IPS DF 6.9 (cell line): Measurements from ENCODE around the gene WBP2.
A peak's percentile ranks its signal among the peaks of the same experiment; 100 is the strongest.

Experiments
- DNase-seq: peaks from one replicate; pipeline ENCODE4 v3.0.0-alpha.2; 2013; ENCODE audit warnings: low read depth, low spot score
- H3K27ac ChIP-seq: one replicate; pipeline ENCODE4 v1.5.1; 2013; ENCODE audit warnings: low read length, control low read depth
- H3K27me3 ChIP-seq: 2 replicates; pipeline ENCODE4 v1.6.1; 2013; ENCODE audit warnings: mild to moderate bottlenecking, low read length; ENCODE audit not compliant: control insufficient read depth, insufficient read depth
- H3K36me3 ChIP-seq: 2 replicates; pipeline ENCODE4 v1.6.1; 2013; ENCODE audit warnings: low read length; ENCODE audit not compliant: control insufficient read depth, insufficient read depth
- H3K4me1 ChIP-seq: 2 replicates; pipeline ENCODE4 v1.6.1; 2013; ENCODE audit warnings: low read length; ENCODE audit not compliant: control insufficient read depth, insufficient read depth
- H3K4me3 ChIP-seq: 2 replicates; pipeline ENCODE4 v1.5.1; 2013; ENCODE audit warnings: mild to moderate bottlenecking, low read length
- H3K9me3 ChIP-seq: 2 replicates; pipeline ENCODE4 v1.6.1; 2013; ENCODE audit warnings: low read length, inconsistent platforms; ENCODE audit not compliant: control insufficient read depth, insufficient read depth
- WGBS: extraction: QIAGEN DNeasy Blood & Tissue Kit; methylation state at CpG from one replicate; pipeline ENCODE4 v1.1.7; 2013; ENCODE audit warnings: mixed read lengths, missing lambda C conversion rate; ENCODE audit not compliant: insufficient read length, insufficient coverage; 5-methylcytosine and 5-hydroxymethylcytosine counted together

WBP2 gene

GRCh38 chr17:75827308-75828075, 27.6 kb downstream of the WBP2 start:
- peak; percentile 48 for DNase-seq
- no peaks in the 10 kb centered on the region for H3K9me3 ChIP-seq
- H3K4me1 ChIP-seq, result peaks cover 9% of the 10 kb centered on the region; the same call in 1 of the 2 replicates
- H3K27me3 ChIP-seq, result no peaks in the 10 kb centered on the region
- peaks cover 13% of the 10 kb centered on the region for H3K36me3 ChIP-seq
- no CpG with 5 or more reads among the region's 21 CpGs for whole genome bisulfite sequencing
- no peak overlapping the region for H3K27ac ChIP-seq
- no peak overlapping the region for H3K4me3 ChIP-seq

GRCh38 chr17:75826561-75827307, 28.4 kb downstream of the WBP2 start:
- Histone ChIP-seq H3K9me3 (no peaks in the 10 kb centered on the region), H3K4me1 (peaks cover 9% of the 10 kb centered on the region; the same call in 1 of the 2 replicates), H3K27ac (no peak overlapping the region), H3K36me3 (peaks cover 16% of the 10 kb centered on the region), H3K27me3 (no peaks in the 10 kb centered on the region), H3K4me3 (no peak overlapping the region)
- no peak for DNase-seq
- no CpG with 5 or more reads among the region's 14 CpGs for WGBS

GRCh38 chr17:75825748-75826370, 29.3 kb downstream of the WBP2 start:
- H3K9me3 ChIP-seq, result no peaks in the 10 kb centered on the region
- no peak overlapping the region for H3K27ac ChIP-seq
- WGBS, result no CpG with 5 or more reads among the region's 12 CpGs
- H3K27me3 ChIP-seq, result no peaks in the 10 kb centered on the region
- H3K36me3 ChIP-seq, result peaks cover 21% of the 10 kb centered on the region
- no peak overlapping the region for H3K4me3 ChIP-seq
- peaks cover 9% of the 10 kb centered on the region; the same call in 1 of the 2 replicates for H3K4me1 ChIP-seq
- no peak for DNase-seq

- WGBS, result no CpG with 5 or more reads among the region's 13 CpGs
- H3K27me3 ChIP-seq, result no peaks in the 10 kb centered on the region
- H3K4me1 ChIP-seq, result peaks cover 4% of the 10 kb centered on the region; the same call in 1 of the 2 replicates
- H3K36me3 ChIP-seq, result peaks cover 28% of the 10 kb centered on the region
- no peak overlapping the region for H3K27ac ChIP-seq
- H3K4me3 ChIP-seq, result no peak overlapping the region
- no peak for DNase-seq
- no peaks in the 10 kb centered on the region for H3K9me3 ChIP-seq
Observed at GRCh38 chr17:75825149-75825552, 30.0 kb downstream of the WBP2 start.

DNA sequence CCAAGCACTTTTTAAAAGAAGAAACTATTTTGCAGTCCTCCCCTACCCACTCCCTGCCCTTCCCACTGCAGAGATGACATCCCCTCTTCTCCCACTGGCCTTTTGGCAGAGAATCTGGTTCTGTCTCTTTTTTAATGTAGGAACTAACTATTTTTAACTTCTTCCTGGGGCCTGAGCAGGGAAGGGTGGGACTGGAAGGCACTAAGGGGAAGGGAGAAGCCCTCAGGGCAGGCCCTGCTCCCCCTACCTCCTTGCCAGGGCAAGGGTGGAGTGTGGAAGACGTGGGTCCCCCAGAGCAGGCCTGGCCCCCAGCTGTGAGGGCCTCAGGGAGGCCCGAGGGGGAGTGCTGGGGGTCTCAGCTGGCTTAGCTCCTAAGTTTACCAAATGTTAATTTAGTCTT, 30.5 kb downstream of the WBP2 start:
- Histone ChIP-seq H3K27ac (no peak overlapping the region), H3K36me3 (peaks cover 33% of the 10 kb centered on the region), H3K4me3 (no peak overlapping the region), H3K4me1 (0 out of 2 replicates have a peak, but pooled peaks cover 4% of the 10 kb centered on the region), H3K9me3 (no peaks in the 10 kb centered on the region), H3K27me3 (no peaks in the 10 kb centered on the region)
- no peak for DNase-seq
- WGBS, result no CpG with 5 or more reads among the region's 2 CpGs

DNA sequence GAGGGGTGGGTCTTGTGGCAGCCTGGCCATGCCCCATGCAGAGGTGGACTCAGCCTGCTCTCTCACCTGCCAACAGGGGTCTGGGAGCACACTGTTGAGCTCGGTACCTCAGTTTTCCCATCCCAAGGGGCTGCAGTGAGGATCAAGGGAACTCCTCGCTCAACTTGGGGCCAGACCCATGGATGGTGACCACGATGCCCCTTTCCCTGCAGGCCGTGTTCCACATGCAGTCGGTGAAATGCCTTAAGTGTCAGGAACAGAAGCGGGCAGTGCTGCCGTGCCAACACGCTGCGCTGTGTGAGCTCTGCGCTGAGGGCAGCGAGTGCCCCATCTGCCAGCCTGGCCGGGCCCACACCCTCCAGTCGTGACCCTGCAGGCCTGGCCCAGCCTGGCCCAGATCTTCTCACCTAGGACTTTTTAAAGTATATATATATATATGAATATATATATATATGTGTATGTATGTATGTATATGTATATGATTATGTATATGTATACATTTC, 31.0 kb downstream of the WBP2 start:
- no peaks in the 10 kb centered on the region for H3K27me3 ChIP-seq
- H3K27ac ChIP-seq, result no peak overlapping the region
- peaks cover 39% of the 10 kb centered on the region for H3K36me3 ChIP-seq
- 0 out of 2 replicates have a peak, but pooled peaks cover 4% of the 10 kb centered on the region for H3K4me1 ChIP-seq
- no peak overlapping the region for H3K4me3 ChIP-seq
- WGBS, result no CpG with 5 or more reads among the region's 13 CpGs
- no peaks in the 10 kb centered on the region for H3K9me3 ChIP-seq
- DNase-seq, result no peak

GRCh38 chr17:75823257-75824041, 31.7 kb downstream of the WBP2 start:
- H3K27ac ChIP-seq, result no peak overlapping the region
- 0 out of 2 replicates have a peak, but pooled peaks cover 2% of the 10 kb centered on the region for H3K4me1 ChIP-seq
- no peak for DNase-seq
- no CpG with 5 or more reads among the region's 28 CpGs for WGBS
- peaks cover 40% of the 10 kb centered on the region for H3K36me3 ChIP-seq
- no peak overlapping the region for H3K4me3 ChIP-seq
- no peaks in the 10 kb centered on the region for H3K27me3 ChIP-seq
- H3K9me3 ChIP-seq, result no peaks in the 10 kb centered on the region

- Histone ChIP-seq H3K36me3 (peaks cover 47% of the 10 kb centered on the region), H3K4me1 (0 out of 2 replicates have a peak, but pooled peaks cover 2% of the 10 kb centered on the region), H3K27me3 (no peaks in the 10 kb centered on the region), H3K27ac (no peak overlapping the region), H3K9me3 (no peaks in the 10 kb centered on the region), H3K4me3 (no peak overlapping the region)
- WGBS, result no CpG with 5 or more reads among the region's 3 CpGs
- no peak for DNase-seq
Observed at GRCh38 chr17:75822800-75823166, 32.4 kb downstream of the WBP2 start.

DNA sequence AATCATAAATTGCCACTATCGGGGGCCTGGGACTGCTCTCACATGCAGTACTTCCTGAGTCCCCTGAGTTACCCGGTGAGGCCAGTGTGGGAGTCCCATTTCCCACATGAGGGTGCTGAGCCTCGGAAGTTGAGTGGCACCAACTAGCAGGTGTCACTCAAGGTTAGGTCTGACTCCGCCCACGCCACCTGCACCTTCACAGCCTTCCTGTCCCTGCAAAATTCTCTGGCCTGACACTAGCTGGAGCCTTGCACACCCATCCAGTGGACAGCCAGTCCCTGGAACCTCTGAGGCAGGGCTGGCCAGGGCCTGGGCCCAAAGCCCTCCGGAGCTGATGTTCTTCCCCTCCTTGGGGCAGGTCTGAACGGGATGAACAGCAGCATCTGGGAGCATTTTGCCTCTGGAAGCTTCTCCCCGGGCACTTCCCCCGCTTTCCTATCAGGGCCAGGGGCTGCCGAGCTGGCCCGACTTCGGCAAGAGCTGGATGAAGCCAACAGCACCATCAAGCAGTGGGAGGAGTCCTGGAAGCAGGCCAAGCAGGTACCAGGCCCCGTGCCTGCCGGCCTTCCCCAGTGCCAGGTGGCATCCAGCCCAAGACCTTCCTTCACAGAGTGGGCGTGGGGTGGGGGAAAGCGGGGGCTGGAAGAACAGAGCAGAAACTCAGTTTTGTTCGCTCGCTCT, 32.9 kb downstream of the WBP2 start:
- H3K4me3 ChIP-seq, result no peak overlapping the region
- WGBS, result no CpG with 5 or more reads among the region's 18 CpGs
- H3K27me3 ChIP-seq, result no peaks in the 10 kb centered on the region
- H3K36me3 ChIP-seq, result peaks cover 50% of the 10 kb centered on the region
- H3K27ac ChIP-seq, result no peak overlapping the region
- no peaks in the 10 kb centered on the region for H3K9me3 ChIP-seq
- no peak for DNase-seq
- 0 out of 2 replicates have a peak, but pooled peaks cover under 1% of the 10 kb centered on the region for H3K4me1 ChIP-seq
